Tongue (tissue), 2 donors: ENCODE results near the gene PLCB3. TPM values are rescaled to one million over a fixed set of nuclear protein-coding genes. Genes with fewer than 3 reads are reported as not detected.

Experiments
- DNase-seq: peaks from one replicate; pipeline ENCODE4 v3.0.0-alpha.2; 2015
- total RNA-seq: library from RNA; depleted of rRNA; stranded (reverse); fragments of >200 nt; gene quantifications from one replicate; pipeline ENCODE4 v1.2.3, GENCODE V29; 2014

Gene PLCB3
- total RNA-seq, 1 donor from 2014 or later = 18.5 TPM

GRCh38 chr11:64266339-64266738 is 15.0 kb downstream of the PLCB3 start:
- no peak for DNase-seq

DNA sequence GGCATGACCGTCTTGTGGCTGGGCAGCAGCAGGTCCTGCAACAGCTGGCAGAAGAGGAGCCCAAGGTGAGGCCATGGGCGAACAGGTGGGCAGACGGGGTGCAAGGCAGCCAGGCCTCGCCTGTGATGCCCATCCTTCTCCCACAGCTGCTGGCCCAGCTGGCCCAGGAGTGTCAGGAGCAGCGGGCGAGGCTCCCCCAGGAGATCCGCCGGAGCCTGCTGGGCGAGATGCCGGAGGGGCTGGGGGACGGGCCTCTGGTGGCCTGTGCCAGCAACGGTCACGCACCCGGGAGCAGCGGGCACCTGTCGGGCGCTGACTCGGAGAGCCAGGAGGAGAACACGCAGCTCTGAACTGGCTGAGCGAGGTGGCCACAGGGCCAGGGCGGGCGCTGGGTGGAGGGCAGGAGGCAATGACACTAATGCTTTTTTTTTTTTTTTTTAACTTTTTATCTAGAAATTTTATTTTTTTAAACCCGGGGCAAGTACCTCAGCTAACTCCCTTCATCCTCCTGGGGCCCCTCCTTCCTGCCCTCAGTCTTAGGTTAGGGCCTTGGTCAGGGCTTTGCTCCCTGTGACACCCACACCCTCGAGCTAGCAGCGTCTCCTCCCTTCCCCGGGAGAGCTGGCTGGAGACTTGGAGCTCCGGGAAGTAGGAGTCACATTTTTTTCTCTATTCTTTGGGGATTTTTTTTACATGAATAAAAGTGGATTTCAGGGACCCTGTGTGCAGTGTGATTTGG is 16.0 kb downstream of the PLCB3 start:
- no peak for DNase-seq

DNA sequence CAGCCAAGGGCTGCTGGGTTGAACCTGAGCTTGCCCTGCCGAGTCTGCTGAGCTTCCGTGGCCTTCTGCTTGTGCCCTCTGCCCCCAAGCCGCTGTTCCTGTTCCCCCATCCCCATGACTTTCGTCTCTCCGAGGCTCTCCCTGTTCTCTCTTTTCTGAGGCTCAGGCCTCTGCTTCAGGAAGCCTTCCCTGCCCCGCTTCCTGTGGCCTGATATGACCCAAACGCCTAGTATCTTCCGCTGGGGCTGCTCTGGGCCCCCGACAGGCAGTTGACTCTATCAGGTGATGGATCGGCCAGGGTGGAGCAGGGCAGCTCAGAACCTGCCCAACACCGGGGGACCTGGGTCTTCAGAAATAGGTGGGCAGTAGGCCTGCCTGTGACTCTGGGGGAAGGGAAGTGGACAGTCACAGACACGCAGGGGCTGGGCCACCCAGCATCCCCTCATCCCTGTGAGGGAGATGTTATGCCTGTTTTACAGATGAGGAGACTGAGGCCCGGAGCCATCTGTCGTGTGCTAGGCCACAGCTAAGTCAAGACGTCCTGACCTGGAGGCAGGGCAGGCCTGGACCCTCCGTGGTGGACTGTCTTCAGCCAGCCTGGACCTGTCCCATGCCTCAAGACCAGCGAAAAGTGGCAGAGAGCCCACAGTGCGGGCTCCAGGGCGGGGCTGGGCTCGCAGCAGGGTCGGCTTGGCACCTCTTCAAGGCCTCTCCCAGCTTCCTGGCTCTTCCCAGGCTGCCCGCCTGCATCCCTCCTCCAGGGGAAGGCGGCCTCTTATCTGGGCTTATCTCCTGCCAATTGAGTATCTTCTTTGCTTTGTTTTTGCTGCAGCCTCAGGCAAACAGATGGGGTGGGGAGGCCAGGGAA is 16.9 kb downstream of the PLCB3 start:
- peak; percentile 62 for DNase-seq

DNA sequence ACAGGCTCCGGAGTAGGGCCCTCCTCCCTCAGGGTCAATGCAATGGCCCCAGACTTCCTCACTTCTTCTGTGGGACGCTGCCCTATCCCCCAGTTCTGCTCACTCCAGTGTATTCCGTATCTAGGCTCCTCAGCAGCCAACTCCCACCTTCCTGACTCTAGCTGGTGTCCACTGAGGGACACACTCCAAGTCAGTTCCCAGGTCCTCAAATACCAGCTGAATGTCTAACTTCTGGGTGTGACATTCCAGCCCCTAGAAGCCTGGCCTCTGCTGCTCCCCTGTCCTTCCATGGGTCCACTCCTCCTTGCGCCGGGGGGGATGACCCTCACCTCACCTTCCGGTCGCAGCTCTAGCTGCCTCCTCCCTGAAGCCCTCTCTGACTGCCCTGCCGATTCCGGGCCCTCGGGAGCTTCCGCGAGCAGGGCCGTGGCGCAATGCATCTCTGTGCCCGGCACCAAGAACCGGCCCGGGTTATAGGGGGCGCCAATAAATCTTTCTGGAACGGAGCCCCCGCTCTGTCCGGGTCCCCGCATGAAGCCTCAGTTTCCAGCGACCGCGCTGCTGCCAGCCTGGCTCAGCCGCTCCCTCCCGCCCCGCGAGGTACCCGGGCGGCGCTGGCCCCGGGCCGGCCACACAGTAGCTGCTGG is 17.7 kb downstream of the PLCB3 start:
- no peak for DNase-seq

GRCh38 chr11:64269540-64270220 is 18.4 kb downstream of the PLCB3 start:
- peak; percentile 100 for DNase-seq

DNA sequence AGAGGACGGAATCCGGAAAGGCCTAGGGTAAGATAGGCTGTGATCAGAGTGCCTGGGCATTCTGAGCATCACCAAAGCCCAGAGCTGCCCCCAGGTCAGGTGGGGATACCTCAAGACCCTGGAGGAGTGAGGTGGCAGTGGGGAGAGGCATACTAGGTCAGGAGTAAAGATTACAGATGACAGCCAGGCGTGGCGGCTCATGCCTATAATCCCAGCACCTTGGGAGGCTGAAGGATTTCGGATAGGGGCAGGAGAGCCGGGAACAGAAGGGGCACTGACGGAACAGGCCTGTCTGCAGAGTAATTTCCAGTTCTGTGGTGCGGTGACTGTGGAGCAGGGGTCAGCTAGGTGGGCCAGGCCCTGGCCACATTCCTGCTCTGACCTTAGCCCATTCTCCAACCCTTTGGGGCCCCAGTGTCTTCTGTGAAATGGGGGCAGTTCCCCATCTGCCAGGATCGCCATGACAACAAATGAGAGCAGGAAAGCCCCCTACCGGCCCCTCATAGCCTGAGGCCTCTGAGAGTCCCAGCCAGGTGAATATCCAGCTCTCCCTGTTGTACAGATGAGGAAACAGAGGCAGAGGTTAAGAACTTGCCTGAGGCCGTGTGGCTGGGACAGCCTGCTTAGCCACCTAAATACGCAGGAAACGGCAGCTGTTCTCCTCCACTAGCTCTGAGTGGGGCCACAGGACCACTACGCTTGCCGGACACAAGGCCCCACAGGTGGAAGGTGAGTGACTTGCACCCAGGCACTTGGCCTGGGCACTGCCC is 23.9 kb downstream of the PLCB3 start:
- no peak for DNase-seq

- DNase-seq = no peak
Observed at GRCh38 chr11:64275841-64276240, 24.5 kb downstream of the PLCB3 start.

- no peak for DNase-seq
Observed at GRCh38 chr11:64276653-64277431, 25.5 kb downstream of the PLCB3 start.

- no peak for DNase-seq
Observed at GRCh38 chr11:64278576-64279190, 27.4 kb downstream of the PLCB3 start.

DNA sequence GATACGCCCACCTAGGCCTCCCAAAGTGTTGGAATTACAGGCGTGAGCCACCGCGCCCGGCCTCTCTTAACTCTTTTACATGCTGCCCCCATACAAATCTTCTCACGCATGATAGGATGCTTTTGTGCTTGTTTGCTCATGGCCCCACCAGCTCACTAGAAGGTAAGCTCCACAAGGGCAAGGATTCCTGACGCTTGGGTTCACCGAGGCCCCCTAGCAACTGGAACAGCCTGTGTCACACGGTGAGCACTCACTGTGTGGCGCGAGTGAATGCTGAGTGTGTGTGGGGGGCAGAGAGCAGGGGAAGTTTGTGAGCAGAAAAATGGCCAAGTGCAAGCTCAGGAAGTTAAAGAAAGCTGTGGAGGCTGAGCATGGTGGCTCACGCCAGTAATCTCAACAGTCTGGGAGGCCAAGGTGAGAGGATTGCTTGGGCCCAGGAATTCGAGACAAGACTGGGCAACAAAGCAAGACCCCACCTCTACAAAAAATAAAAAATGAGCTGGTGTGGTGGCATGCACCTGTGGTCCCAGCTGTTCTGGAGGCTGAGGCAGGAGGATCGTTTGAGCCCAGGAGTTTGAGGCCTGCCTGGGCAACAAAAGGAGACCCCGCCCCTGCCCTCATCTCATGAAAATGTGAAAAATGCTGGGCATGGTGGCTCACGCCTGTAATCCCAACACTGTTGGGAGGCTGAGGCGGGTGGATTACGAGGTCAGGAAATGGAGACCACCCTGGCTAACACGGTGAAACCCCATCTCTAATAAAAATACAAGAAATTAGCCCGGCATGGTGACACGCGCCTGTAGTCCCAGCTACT is 30.8 kb downstream of the PLCB3 start:
- no peak for DNase-seq

GRCh38 chr11:64283092-64283491 is 31.8 kb downstream of the PLCB3 start:
- DNase-seq = no peak

DNA sequence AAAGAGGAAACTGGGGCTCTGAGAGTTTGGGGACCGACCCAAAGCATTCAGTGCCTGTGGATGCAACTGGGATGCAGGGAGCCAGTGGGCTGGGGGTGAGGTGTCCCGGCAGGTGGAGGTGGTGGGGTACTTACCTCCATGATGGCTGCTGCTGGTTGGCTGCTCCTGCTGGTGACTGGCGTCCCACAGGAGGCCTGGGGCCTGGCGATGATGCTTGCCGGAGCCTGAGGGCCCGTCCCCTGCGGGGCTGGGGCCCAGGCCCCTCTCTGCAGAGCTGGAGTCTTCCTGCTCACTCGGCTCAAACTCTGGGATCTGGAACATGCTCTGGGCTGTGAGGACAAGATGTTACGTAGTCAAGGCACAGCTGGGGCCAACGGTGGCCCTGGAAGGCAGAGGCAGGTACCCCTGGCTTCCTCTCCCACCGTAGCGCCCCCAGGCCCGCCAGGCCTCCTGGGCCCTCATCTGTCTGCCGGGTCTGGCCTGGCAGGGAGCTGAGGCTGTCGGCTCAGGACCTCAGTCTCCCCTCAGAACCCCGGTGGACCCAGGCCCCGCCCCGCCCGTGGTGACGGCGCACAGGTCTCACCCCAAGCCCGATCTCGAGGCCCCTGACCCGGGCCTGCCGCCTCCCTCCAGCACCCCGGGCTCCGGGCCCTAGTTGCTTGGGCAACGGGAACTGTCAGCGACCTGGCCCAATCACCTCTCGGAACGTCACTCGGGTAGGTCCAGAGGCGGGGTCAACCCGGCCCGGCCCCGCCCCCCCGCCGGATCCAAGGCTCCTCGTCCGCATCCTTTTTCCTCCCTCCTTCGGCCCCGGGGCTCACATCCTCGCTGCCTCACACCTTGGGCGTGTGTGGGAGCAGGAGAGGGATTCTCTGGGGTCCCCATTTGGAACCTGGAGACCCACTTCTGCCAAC is 33.0 kb downstream of the PLCB3 start, which contains the start of gene BAD:
Gene BAD, minus strand, starts transcription at position 618 of the 914 bp plus-strand sequence. Its CDS starts 297 bp downstream, at position 321.
- DNase-seq = peak; percentile 97

- peak; percentile 92 for DNase-seq
Observed at GRCh38 chr11:64284962-64285884, 33.9 kb downstream of the PLCB3 start, which contains the start of gene GPR137. Gene GPR137 (plus strand): TSS chr11:64285848. CDS start chr11:64286525, 677 bp downstream.

DNA sequence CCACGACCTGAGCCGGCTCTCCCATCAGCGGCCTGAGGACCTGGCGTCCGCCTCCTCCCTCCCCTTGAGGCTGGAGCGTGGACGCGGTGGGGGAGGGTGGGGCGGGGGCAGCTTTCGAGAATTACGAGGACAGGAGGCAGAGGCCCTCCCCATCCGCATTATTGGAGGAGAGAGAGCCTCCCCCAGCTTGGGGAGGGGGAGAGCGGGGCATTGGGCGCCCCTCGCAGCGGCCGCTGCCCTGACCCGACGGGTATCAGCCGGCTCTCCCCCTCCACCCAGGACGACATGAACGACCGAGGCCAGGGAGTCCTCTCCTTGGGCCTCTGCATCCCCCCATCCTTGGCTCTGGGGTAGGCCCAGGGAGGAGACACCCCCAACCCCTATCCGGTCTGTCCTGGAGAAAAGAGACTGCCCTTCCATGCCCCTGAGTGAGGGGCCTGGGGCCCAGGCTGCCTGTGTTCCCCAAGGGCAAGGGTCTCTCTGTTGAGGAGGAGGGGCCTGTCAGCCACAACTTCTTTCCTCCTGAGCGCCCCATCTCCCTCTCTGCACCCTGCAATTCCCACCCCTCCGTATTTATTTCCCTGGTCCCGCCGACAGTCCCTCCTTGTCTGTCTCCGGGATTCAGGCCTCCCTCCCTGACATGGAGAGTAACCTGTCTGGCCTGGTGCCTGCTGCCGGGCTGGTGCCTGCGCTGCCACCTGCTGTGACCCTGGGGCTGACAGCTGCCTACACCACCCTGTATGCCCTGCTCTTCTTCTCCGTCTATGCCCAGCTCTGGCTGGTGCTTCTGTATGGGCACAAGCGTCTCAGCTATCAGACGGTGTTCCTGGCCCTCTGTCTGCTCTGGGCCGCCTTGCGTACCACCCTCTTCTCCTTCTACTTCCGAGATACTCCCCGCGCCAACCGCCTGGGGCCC is 34.8 kb downstream of the PLCB3 start:
- DNase-seq = no peak

DNA sequence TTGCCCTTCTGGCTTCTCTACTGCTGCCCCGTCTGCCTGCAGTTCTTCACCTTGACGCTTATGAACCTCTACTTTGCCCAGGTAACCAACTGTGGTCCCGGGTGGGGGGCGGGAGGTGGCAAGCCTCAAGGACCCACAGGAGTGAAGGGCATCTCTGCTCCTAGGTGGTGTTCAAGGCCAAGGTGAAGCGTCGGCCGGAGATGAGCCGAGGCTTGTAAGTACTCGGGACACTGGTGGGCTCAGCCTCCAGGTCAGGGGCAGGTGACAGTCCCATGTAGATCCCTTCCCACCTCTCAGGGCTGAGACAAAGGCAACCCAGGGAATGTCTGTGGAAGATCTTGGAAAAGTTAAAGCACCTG is 35.5 kb downstream of the PLCB3 start:
- DNase-seq = no peak
